OCI-LY1 (cell line): ENCODE results near the gene VASP.

Experiments used
- CTCF ChIP-seq: fragments of 200-600 bp; sonication (generic), shearing (Covaris generic); IDR thresholded peaks from 2 replicates; pipeline ENCODE4 v1.5.1; 2017; ENCODE audit warnings: mild to moderate bottlenecking, antibody characterized with exemption, low read length, moderate library complexity, mixed read lengths
- EZH2 ChIP-seq: fragments of 200-600 bp; sonication (generic), shearing (Covaris generic); IDR thresholded peaks from 2 replicates; pipeline ENCODE4 v1.8.0; 2017; ENCODE audit warnings: borderline replicate concordance, mixed run types, mild to moderate bottlenecking, antibody characterized with exemption, low read length, moderate library complexity, mixed read lengths

- TF ChIP-seq CTCF (no peak), EZH2 (no peak)
Measured at GRCh38 chr19:45488708-45489107, 18.6 kb upstream of the VASP start.
